ENCODE results near the gene AMH.

Gene AMH

DNA sequence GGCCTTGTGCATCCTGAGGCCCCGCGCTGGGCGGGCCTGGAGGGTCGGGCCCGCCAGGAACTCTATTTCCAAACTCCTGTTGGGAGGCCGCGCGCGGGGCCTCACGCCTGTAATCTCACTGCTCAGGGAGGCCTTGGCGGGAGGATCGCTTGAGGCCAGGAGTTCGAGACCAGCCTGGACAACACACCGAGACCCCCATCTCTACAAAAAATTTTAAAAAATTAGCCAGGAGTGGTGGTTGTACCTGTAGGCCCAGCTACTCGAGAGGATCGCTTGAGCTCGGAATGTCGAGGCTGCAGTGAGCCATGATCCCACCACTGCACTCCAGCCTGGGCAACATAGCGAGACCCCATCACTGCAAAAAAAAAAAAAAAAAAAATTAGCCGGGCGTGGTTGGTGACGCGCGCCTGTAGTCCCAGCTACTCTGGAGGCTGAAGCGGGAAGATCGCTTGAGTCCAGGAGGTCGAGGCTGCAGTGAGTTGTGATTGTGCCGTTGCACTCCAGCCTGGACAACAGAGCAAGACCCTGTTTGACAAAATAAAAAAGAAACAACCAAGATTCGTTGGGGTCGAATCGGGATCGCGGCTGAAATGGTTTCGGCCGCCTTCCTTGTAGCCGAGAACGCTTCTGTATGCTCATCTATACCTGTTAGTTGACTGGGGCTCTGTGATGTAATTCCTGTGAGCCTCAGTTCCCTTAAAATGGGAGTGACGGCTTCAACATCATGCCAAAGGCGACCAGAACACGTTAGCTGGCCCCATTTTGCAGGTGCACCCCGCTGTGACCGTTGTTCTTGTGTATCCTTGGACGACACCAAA is 11.9 kb upstream of the AMH start:
- Histone ChIP-seq H3K27me3 (ENCODE audit: control insufficient read depth in 3 of 3, insufficient read depth in 3 of 3, low read depth in 1 of 3, low read length in 3 of 3) (no peaks in the 10 kb centered on the region), H3K23ac (ENCODE audit: low read depth, low read length, poor library complexity) (peak overlapping the region; percentile 99), H3K4me3 (ENCODE audit: low read length in 2 of 2) (peak overlapping the region; percentile 60 to 95), H3K14ac (ENCODE audit: low read length) (peak overlapping the region; percentile 87), H3K18ac (ENCODE audit: low read length) (peak overlapping the region; percentile 99), H4K8ac (ENCODE audit: low read depth, low read length) (peak overlapping the region; percentile 57), H2BK15ac (ENCODE audit: low read length) (peak overlapping the region; percentile 93), H2BK5ac (ENCODE audit: low read length) (peak overlapping the region; percentile 91), H3K9ac (ENCODE audit: low read depth, low read length, poor library complexity) (peak overlapping the region; percentile 97), H4K91ac (ENCODE audit: low read depth, low read length, poor library complexity) (no peak overlapping the region), H3K27ac (replicated peaks; ENCODE audit: low read length) (peak overlapping the region; percentile 97), H2AFZ (ENCODE audit: low read length) (peak overlapping the region; percentile 95), H3K79me1 (ENCODE audit: low read depth, low read length) (peaks cover 36% of the 10 kb centered on the region), H3K4me2 (ENCODE audit: insufficient read depth, low read length, poor library complexity, severe bottlenecking) (peak overlapping the region; percentile 61), H3K4me1 (ENCODE audit: control insufficient read depth in 2 of 2, insufficient read depth in 1 of 2, low read depth in 1 of 2, low read length in 2 of 2) (peaks cover 25 to 30% of the 10 kb centered on the region in 2 donors), H3K4ac (ENCODE audit: low read length) (peak overlapping the region; percentile 80), H3K9me3 (replicated peaks in 1 of 2; ENCODE audit: control insufficient read depth in 2 of 2, insufficient read depth in 1 of 2, low read depth in 1 of 2, low read length in 2 of 2) (no peaks in the 10 kb centered on the region), H2BK12ac (ENCODE audit: low read length) (no peak overlapping the region), H2BK120ac (ENCODE audit: low read depth, low read length) (no peak overlapping the region), H3K36me3 (replicated peaks in 1 of 2; ENCODE audit: control insufficient read depth in 2 of 2, insufficient read depth in 2 of 2, low read length in 2 of 2) (peaks cover 15 to 63% of the 10 kb centered on the region in 2 donors), H2AK5ac (ENCODE audit: low read depth, low read length) (peak overlapping the region; percentile 94)
- no CpG with 5 or more reads among the region's 43 CpGs for WGBS, 2 donors (ENCODE audit: extremely low coverage in 2 of 2, insufficient read length in 2 of 2, insufficient replicate concordance in 1 of 2)
- no peak for DNase-seq (ENCODE audit: low spot score)

DNA sequence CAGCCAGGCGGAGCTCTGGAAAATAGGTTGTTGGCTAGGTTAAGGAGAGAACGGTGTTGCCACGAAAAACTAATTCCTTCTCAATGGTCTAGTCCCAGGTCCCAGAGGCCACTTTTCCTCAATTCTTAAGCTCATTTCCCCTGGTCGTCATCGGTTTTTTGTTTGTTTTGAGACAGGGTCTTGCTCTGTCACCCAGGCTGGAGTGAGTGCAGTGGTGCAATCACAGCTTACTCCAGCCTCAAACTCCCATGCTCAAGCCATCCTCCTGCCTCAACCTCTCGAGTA is 11.3 kb upstream of the AMH start:
- WGBS, 2 donors (ENCODE audit: extremely low coverage in 2 of 2, insufficient read length in 2 of 2, insufficient replicate concordance in 1 of 2), result no CpG with 5 or more reads among the region's 6 CpGs

DNA sequence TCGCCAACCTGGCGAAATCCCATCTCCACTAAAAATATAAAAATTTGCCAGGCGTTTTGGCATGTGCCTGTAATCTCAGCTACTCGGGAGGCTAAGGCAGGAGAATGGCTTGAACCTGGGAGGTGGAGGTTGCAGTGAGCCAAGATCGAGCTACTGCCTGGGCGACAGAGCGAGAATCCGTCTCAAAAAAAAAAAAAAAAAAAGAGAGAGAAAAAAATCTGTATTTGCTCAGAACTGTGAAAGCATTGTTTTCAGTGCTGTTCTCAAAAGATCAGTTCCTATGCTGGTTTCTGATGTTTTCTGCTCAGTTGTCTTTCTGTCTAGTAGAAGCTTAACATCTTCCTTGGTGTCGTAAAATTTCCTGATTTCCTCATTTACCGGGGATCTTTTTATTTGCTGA is 9.9 kb upstream of the AMH start:
- no peaks in the 10 kb centered on the region for H3K9me3 ChIP-seq (replicated peaks in 1 of 2; ENCODE audit: control insufficient read depth in 2 of 2, insufficient read depth in 1 of 2, low read depth in 1 of 2, low read length in 2 of 2)
- no peak overlapping the region for H2BK15ac ChIP-seq (ENCODE audit: low read length)
- H2AFZ ChIP-seq (ENCODE audit: low read length), result no peak overlapping the region
- no peak overlapping the region for H3K9ac ChIP-seq (ENCODE audit: low read depth, low read length, poor library complexity)
- no peaks in the 10 kb centered on the region for H3K27me3 ChIP-seq (ENCODE audit: control insufficient read depth in 3 of 3, insufficient read depth in 3 of 3, low read depth in 1 of 3, low read length in 3 of 3)
- no peak overlapping the region for H2BK5ac ChIP-seq (ENCODE audit: low read length)
- H3K79me1 ChIP-seq (ENCODE audit: low read depth, low read length), result peaks cover 45% of the 10 kb centered on the region
- H3K23ac ChIP-seq (ENCODE audit: low read depth, low read length, poor library complexity), result no peak overlapping the region
- H3K4ac ChIP-seq (ENCODE audit: low read length), result no peak overlapping the region
- H4K8ac ChIP-seq (ENCODE audit: low read depth, low read length), result no peak overlapping the region
- H3K4me1 ChIP-seq (ENCODE audit: control insufficient read depth in 2 of 2, insufficient read depth in 1 of 2, low read depth in 1 of 2, low read length in 2 of 2), result peaks cover 25 to 30% of the 10 kb centered on the region in 2 donors
- peak overlapping the region in 1 of 2 donors; percentile 60 for H3K4me3 ChIP-seq (ENCODE audit: low read length in 2 of 2)
- no peak overlapping the region for H3K27ac ChIP-seq (replicated peaks; ENCODE audit: low read length)
- DNase-seq (ENCODE audit: low spot score), result no peak
- WGBS, 2 donors (ENCODE audit: extremely low coverage in 2 of 2, insufficient read length in 2 of 2, insufficient replicate concordance in 1 of 2), result no CpG with 5 or more reads among the region's 10 CpGs
- no peak overlapping the region for H2BK120ac ChIP-seq (ENCODE audit: low read depth, low read length)
- H3K18ac ChIP-seq (ENCODE audit: low read length), result no peak overlapping the region
- no peak overlapping the region for H3K4me2 ChIP-seq (ENCODE audit: insufficient read depth, low read length, poor library complexity, severe bottlenecking)
- H2AK5ac ChIP-seq (ENCODE audit: low read depth, low read length), result no peak overlapping the region
- no peak overlapping the region for H3K14ac ChIP-seq (ENCODE audit: low read length)
- peaks cover 17 to 63% of the 10 kb centered on the region in 2 donors for H3K36me3 ChIP-seq (replicated peaks in 1 of 2; ENCODE audit: control insufficient read depth in 2 of 2, insufficient read depth in 2 of 2, low read length in 2 of 2)
- H4K91ac ChIP-seq (ENCODE audit: low read depth, low read length, poor library complexity), result no peak overlapping the region
- no peak overlapping the region for H2BK12ac ChIP-seq (ENCODE audit: low read length)

More for the DNA sequence above, 11.3 kb upstream of the AMH start:
- H3K18ac ChIP-seq (ENCODE audit: low read length), result no peak overlapping the region
- no peak overlapping the region for H2BK5ac ChIP-seq (ENCODE audit: low read length)
- peaks cover 25 to 30% of the 10 kb centered on the region in 2 donors for H3K4me1 ChIP-seq (ENCODE audit: control insufficient read depth in 2 of 2, insufficient read depth in 1 of 2, low read depth in 1 of 2, low read length in 2 of 2)
- no peak overlapping the region for H2AFZ ChIP-seq (ENCODE audit: low read length)
- no peaks in the 10 kb centered on the region for H3K9me3 ChIP-seq (replicated peaks in 1 of 2; ENCODE audit: control insufficient read depth in 2 of 2, insufficient read depth in 1 of 2, low read depth in 1 of 2, low read length in 2 of 2)
- H3K36me3 ChIP-seq (replicated peaks in 1 of 2; ENCODE audit: control insufficient read depth in 2 of 2, insufficient read depth in 2 of 2, low read length in 2 of 2), result peaks cover 18 to 63% of the 10 kb centered on the region in 2 donors
- H3K4me2 ChIP-seq (ENCODE audit: insufficient read depth, low read length, poor library complexity, severe bottlenecking), result peak overlapping the region; percentile 61
- H2AK5ac ChIP-seq (ENCODE audit: low read depth, low read length), result no peak overlapping the region
- H2BK12ac ChIP-seq (ENCODE audit: low read length), result no peak overlapping the region
- H4K91ac ChIP-seq (ENCODE audit: low read depth, low read length, poor library complexity), result no peak overlapping the region
- DNase-seq (ENCODE audit: low spot score), result no peak
- H3K23ac ChIP-seq (ENCODE audit: low read depth, low read length, poor library complexity), result no peak overlapping the region
- no peak overlapping the region for H4K8ac ChIP-seq (ENCODE audit: low read depth, low read length)
- H3K27ac ChIP-seq (replicated peaks; ENCODE audit: low read length), result no peak overlapping the region
- no peak overlapping the region for H2BK15ac ChIP-seq (ENCODE audit: low read length)
- H3K27me3 ChIP-seq (ENCODE audit: control insufficient read depth in 3 of 3, insufficient read depth in 3 of 3, low read depth in 1 of 3, low read length in 3 of 3), result no peaks in the 10 kb centered on the region
- peak overlapping the region in 1 of 2 donors; percentile 60 for H3K4me3 ChIP-seq (ENCODE audit: low read length in 2 of 2)
- H3K79me1 ChIP-seq (ENCODE audit: low read depth, low read length), result peaks cover 40% of the 10 kb centered on the region
- H3K9ac ChIP-seq (ENCODE audit: low read depth, low read length, poor library complexity), result peak overlapping the region; percentile 7
- no peak overlapping the region for H3K14ac ChIP-seq (ENCODE audit: low read length)
- H3K4ac ChIP-seq (ENCODE audit: low read length), result no peak overlapping the region
- H2BK120ac ChIP-seq (ENCODE audit: low read depth, low read length), result no peak overlapping the region
